Lung (tissue), 12 donors: ENCODE measurements around the gene RNF10. TPM values are rescaled to one million over a fixed set of nuclear protein-coding genes. Genes with fewer than 3 reads are reported as not detected.

Experiments used
- ATAC-seq: fragments of 200-7000 bp; cut with Tn5 transposase; one replicate; pipeline ENCODE4 v1.9.1; 2020; ENCODE audit warnings: moderate number of reproducible peaks; ENCODE audit not compliant: insufficient read depth, low FRiP score
- DNase-seq, 3 donors: peaks; one replicate each; pipeline ENCODE4 v3.0.0-alpha.2; 2013 to 2017
- H3K27ac ChIP-seq, 2 donors: one replicate each; pipeline ENCODE4 v1.5.1; 2013; ENCODE audit warnings: mild to moderate bottlenecking in 2 of 2, moderate library complexity in 2 of 2, control low read depth in 1 of 2, inconsistent platforms in 1 of 2, low read depth in 1 of 2, low read length in 1 of 2
- H3K27me3 ChIP-seq, 3 donors: one replicate each; pipeline ENCODE4 v1.5.1; 2013; ENCODE audit warnings: low read length in 2 of 3; ENCODE audit not compliant: control insufficient read depth in 3 of 3, insufficient read depth in 3 of 3
- H3K36me3 ChIP-seq, 4 donors: one replicate each; pipeline ENCODE4 v1.5.1; 2013; ENCODE audit warnings: low read length in 4 of 4, mild to moderate bottlenecking in 1 of 4, moderate library complexity in 1 of 4; ENCODE audit not compliant: control insufficient read depth in 4 of 4, insufficient read depth in 4 of 4
- H3K4me1 ChIP-seq, 5 donors: one replicate each; pipeline ENCODE4 v1.5.1; 2013; ENCODE audit warnings: low read length in 5 of 5, mild to moderate bottlenecking in 2 of 5, moderate library complexity in 1 of 5; ENCODE audit not compliant: control insufficient read depth in 5 of 5, insufficient read depth in 5 of 5
- H3K4me3 ChIP-seq: one replicate; pipeline ENCODE4 v1.5.1; 2013; ENCODE audit warnings: mild to moderate bottlenecking, control low read depth, moderate library complexity
- H3K9ac ChIP-seq, 2 donors: one replicate each; pipeline ENCODE4 v1.5.1; 2013; ENCODE audit warnings: low read length in 2 of 2, control low read depth in 1 of 2; ENCODE audit not compliant: insufficient read depth in 1 of 2
- H3K9me3 ChIP-seq, 4 donors: one replicate each; pipeline ENCODE4 v1.5.1; 2013; ENCODE audit warnings: low read length in 3 of 4, mild to moderate bottlenecking in 1 of 4, moderate library complexity in 1 of 4; ENCODE audit not compliant: control insufficient read depth in 4 of 4, insufficient read depth in 3 of 4
- CTCF ChIP-seq: IDR thresholded peaks from 2 replicates; pipeline ENCODE4 v1.5.1; 2012; ENCODE audit warnings: mild to moderate bottlenecking; ENCODE audit errors: control extremely low read depth, extremely low read depth
- whole genome bisulfite sequencing, 2 donors: extraction: QIAGEN DNeasy Blood & Tissue Kit; methylation state at CpG; one replicate each; pipeline ENCODE4 v1.1.7; 2013; 5-methylcytosine and 5-hydroxymethylcytosine counted together
- polyA plus RNA-seq, 2 donors: library from polyadenylated mRNA; stranded (reverse); fragments of 200-250 nt; gene quantifications; one replicate each; pipeline ENCODE4 v1.2.1, GENCODE V29; 2013
- total RNA-seq, 2 donors: library from RNA; depleted of rRNA in 1 of 2; stranded (reverse); fragments of >200 nt in 1 of 2; gene quantifications; one replicate each; pipeline ENCODE4 v1.2.1, GENCODE V29; 2014 to 2021
- donor health status: control.
- donor health status: control.
- donor health status: Bipolar disorder and iron deficiency.
- donor health status: healthy.
- donor health status: DM: yes; HTN: yes; CAD: no.

Gene RNF10
- total and polyA plus RNA-seq, 4 donors: 112 to 207 (median 175) TPM

GRCh38 chr12:120580787-120581723 lies 46.9 kb downstream of the RNF10 start, which contains the start of gene POP5:
TSS of gene POP5 (minus strand) at chr12:120581402. CDS start at chr12:120581362, 40 bp downstream.
- Histone ChIP-seq H3K27ac (peak within 1 kb of the TSS; percentile 67 to 87), H3K4me3 (peak within 1 kb of the TSS; percentile 90), H3K36me3 (peaks cover 24 to 31% (median 29%) of the 10 kb centered on the region in 4 donors), H3K9me3 (no peaks in the 10 kb centered on the region), H3K9ac (peak within 1 kb of the TSS; percentile 58 to 75), H3K4me1 (peaks cover 0 to 20% (median 3%) of the 10 kb centered on the region in 5 donors), H3K27me3 (peaks cover 0 to 8% (median 7%) of the 10 kb centered on the region in 3 donors)
- TF ChIP-seq CTCF: no peak
- DNase-seq: peak; percentile 96 to 99 (median 98)
- 0 to 1% methylated on average over 56 of the region's 56 CpGs for WGBS, 2 donors
- ATAC-seq: peak; percentile 94

- 37 to 39% methylated on average over 9 of the region's 9 CpGs for WGBS, 2 donors
- Histone ChIP-seq H3K4me1 (peaks cover 0 to 20% (median 3%) of the 10 kb centered on the region in 5 donors), H3K9ac (peak overlapping the region in 1 of 2 donors; percentile 61), H3K27ac (no peak overlapping the region), H3K4me3 (no peak overlapping the region), H3K36me3 (peaks cover 15 to 22% (median 20%) of the 10 kb centered on the region in 4 donors), H3K27me3 (peaks cover 0 to 12% (median 7%) of the 10 kb centered on the region in 3 donors), H3K9me3 (no peaks in the 10 kb centered on the region)
- TF ChIP-seq CTCF: no peak
- ATAC-seq (no peak), DNase-seq (no peak)
These were observed 47.8 kb downstream of the RNF10 start for GRCh38 chr12:120581998-120582397.

- DNase-seq (peak; percentile 65 to 79 (median 75)), ATAC-seq (peak; percentile 25)
- H3K9me3 ChIP-seq: no peaks in the 10 kb centered on the region
- H3K4me3 ChIP-seq: no peak overlapping the region
- peaks cover 0 to 12% (median 7%) of the 10 kb centered on the region in 3 donors for H3K27me3 ChIP-seq
- TF ChIP-seq CTCF: peak; percentile 53
- no peak overlapping the region for H3K27ac ChIP-seq
- H3K9ac ChIP-seq: peak overlapping the region in 1 of 2 donors; percentile 29
- H3K4me1 ChIP-seq: peaks cover 0 to 20% (median 3%) of the 10 kb centered on the region in 5 donors
- 19% methylated on average over 20 of the region's 20 CpGs for WGBS, 2 donors
- peaks cover under 1 to 11% (median 9%) of the 10 kb centered on the region in 4 donors for H3K36me3 ChIP-seq
These were observed 49.4 kb downstream of the RNF10 start for GRCh38 chr12:120583478-120584030.
